GM20000 (cell line): ENCODE measurements around the gene USPL1.
"Not testable (repeated sequence)": the region's sequence is repeated elsewhere in the genome, so short reads cannot be mapped to it uniquely, and the experiment has no call there.

Experiments used
- DNase-seq: peaks from one replicate; pipeline ENCODE4 v3.0.0; 2012; ENCODE audit warnings: low spot score
- CTCF ChIP-seq: IDR thresholded peaks from 2 replicates; pipeline ENCODE4 v1.5.1; 2012; ENCODE audit warnings: mild to moderate bottlenecking, control low read depth; ENCODE audit errors: extremely low read depth, missing control alignments

The USPL1 gene

GRCh38 chr13:30600496-30600895, 17.2 kb upstream of the USPL1 start:
- no peak for DNase-seq
- no peak for TF ChIP-seq CTCF

- no peak for DNase-seq
- TF ChIP-seq CTCF = no peak
These were observed 15.9 kb upstream of the USPL1 start for GRCh38 chr13:30601836-30602235.

GRCh38 chr13:30605052-30605451, 12.7 kb upstream of the USPL1 start:
- no peak for TF ChIP-seq CTCF
- no peak for DNase-seq

- not testable (repeated sequence) for DNase-seq
These were observed 10.5 kb upstream of the USPL1 start for GRCh38 chr13:30607186-30607585.

GRCh38 chr13:30607908-30608307, 9.8 kb upstream of the USPL1 start:
- peak; percentile 68 for DNase-seq
- no peak for TF ChIP-seq CTCF

- no peak for DNase-seq
- TF ChIP-seq CTCF = no peak
These were observed 9.4 kb upstream of the USPL1 start for GRCh38 chr13:30608364-30608763.

- no peak for TF ChIP-seq CTCF
- no peak for DNase-seq
These were observed 7.4 kb upstream of the USPL1 start for GRCh38 chr13:30610311-30610710.

- no peak for TF ChIP-seq CTCF
- no peak for DNase-seq
These were observed 2.2 kb upstream of the USPL1 start for GRCh38 chr13:30615481-30615865.
